Osteoblast (primary cell): ENCODE measurements around the gene EIF4E2. TPM values are rescaled to one million over a fixed set of nuclear protein-coding genes. Genes with fewer than 3 reads are reported as not detected.

Experiments used
- DNase-seq: peaks from one replicate; pipeline ENCODE4 v3.0.0; 2011; ENCODE audit warnings: low spot score, mixed read lengths; ENCODE audit not compliant: insufficient read length; ENCODE audit errors: missing footprints
- H2AFZ ChIP-seq: 2 replicates; pipeline ENCODE4 v1.6.0; 2011; ENCODE audit warnings: mild to moderate bottlenecking, low read length
- H3K27ac ChIP-seq: 2 replicates; pipeline ENCODE4 v1.5.1; 2011; ENCODE audit warnings: mild to moderate bottlenecking, low read depth, low read length, moderate library complexity
- H3K27me3 ChIP-seq: 2 replicates; pipeline ENCODE4 v1.6.0; 2012; ENCODE audit warnings: mild to moderate bottlenecking, control low read depth, inconsistent platforms, low read length, moderate library complexity; ENCODE audit not compliant: insufficient read depth
- H3K36me3 ChIP-seq: 2 replicates; pipeline ENCODE4 v1.5.1; 2011; ENCODE audit warnings: mild to moderate bottlenecking, low read length, control low read depth, moderate library complexity; ENCODE audit not compliant: insufficient read depth
- H3K4me1 ChIP-seq: 2 replicates; pipeline ENCODE4 v1.5.1; 2011; ENCODE audit warnings: mild to moderate bottlenecking, low read length, control low read depth, moderate library complexity; ENCODE audit not compliant: insufficient read depth
- H3K4me2 ChIP-seq: 2 replicates; pipeline ENCODE4 v1.6.0; 2011; ENCODE audit warnings: mild to moderate bottlenecking, low read length; ENCODE audit not compliant: insufficient read depth
- H3K4me3 ChIP-seq: fragments of 200-600 bp; sonication (generic); 3 replicates; pipeline ENCODE4 v1.5.1; 2012; ENCODE audit warnings: mild to moderate bottlenecking, low read length, inconsistent platforms; ENCODE audit not compliant: insufficient read depth
- H3K79me2 ChIP-seq: 2 replicates; pipeline ENCODE4 v1.6.0; 2012; ENCODE audit warnings: mild to moderate bottlenecking, low read length, control low read depth, inconsistent platforms; ENCODE audit not compliant: insufficient read depth
- H3K9me3 ChIP-seq: 2 replicates; pipeline ENCODE4 v1.5.1; 2011; ENCODE audit warnings: low read depth, low read length, control low read depth
- H4K20me1 ChIP-seq: 2 replicates; pipeline ENCODE4 v1.6.0; 2012; ENCODE audit warnings: mild to moderate bottlenecking, low read length, control low read depth; ENCODE audit not compliant: insufficient read depth
- total RNA-seq: library from RNA; depleted of rRNA; stranded (reverse); fragments of >200 nt; gene quantifications from 2 replicates; pipeline ENCODE4 v1.2.3, GENCODE V29; 2012
- TF ChIP-seq, protein P1 (sequence below): IDR thresholded peaks from 2 replicates; pipeline ENCODE4 v1.5.1; 2011; ENCODE audit warnings: mild to moderate bottlenecking, low read depth, low read length, moderate library complexity; ENCODE audit errors: extremely low read depth

The EIF4E2 gene
- total RNA-seq, 1 donor = 70.6 TPM

DNA sequence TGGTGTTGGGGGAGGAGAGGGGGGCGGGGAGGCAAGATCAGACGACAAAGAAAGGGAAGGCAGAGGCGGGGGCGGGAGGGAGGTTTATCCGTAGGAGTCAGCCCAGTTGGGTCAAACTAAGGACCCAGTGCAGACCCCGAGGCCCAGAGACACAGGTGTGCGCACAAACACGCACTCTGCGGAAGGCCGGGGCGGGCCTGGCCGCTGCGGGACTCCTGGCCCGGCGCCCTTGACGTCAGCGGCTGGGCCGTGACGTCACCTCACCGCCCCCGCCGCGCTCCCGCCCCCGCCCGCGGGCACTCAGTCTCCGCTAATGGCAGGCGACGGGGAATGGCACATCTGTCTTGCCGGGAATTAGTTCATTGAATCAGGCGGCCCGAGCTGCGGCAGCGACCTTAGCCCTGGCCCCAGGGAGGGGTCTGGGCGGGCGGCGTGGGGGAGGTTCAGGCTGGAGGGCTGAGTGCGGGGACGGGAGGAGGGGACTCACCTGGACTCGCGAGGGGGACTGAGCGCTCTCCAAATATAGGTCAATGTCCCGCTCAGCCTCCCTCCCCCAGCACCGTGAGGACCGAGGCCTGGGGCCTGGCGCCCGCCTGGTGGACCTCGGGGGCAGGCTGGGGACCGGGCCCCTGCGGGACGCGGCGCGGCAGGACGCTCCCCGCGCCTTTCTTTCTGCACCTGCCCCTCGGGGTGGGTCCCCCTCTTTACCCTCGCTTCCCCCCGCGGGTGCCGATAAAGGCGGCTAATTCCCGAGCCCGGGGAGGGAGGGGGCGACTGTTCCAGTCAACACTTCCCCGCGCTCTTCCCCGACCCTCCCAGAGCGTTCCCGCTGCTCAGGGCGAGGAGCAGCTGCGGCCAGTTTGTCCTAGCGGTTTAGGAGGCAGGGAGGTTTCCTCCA lies 47.3 kb upstream of the EIF4E2 start:
- Histone ChIP-seq H3K4me1 (no peaks in the 10 kb centered on the region), H3K4me3 (peak overlapping the region; percentile 10), H3K27me3 (peaks cover 32% of the 10 kb centered on the region)

DNA sequence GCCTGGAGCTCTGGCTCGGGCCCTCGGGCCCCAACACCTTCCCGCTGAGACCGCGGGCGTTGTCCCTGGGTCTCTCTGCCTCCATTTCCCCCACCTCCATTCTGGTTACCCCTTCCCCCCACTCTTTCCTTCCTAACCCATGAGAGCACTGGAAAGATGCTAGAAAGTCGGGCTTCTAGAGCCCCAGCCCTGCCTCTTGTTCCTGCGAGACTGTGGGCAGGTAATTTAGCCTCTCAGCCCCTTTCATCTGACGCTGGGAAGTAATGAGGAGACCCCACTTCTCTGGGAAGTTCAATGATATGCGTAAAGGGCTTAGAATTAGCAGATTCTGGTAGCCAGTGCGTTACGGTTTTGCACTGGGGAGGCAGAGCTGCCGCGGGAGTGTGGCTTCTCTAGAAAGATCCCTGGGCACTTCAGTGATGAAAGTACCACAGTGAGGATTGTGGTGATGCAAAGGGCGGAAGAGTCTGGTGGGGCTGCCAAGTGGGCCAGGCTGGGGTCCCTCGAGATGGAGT lies 46.6 kb upstream of the EIF4E2 start:
- H3K4me3 ChIP-seq = no peak overlapping the region
- no peaks in the 10 kb centered on the region for H3K79me2 ChIP-seq
- no peaks in the 10 kb centered on the region for H3K36me3 ChIP-seq
- H3K27ac ChIP-seq = no peak overlapping the region
- H3K27me3 ChIP-seq = peaks cover 32% of the 10 kb centered on the region
- H4K20me1 ChIP-seq = no peaks in the 10 kb centered on the region
- H2AFZ ChIP-seq = no peak overlapping the region
- no peak overlapping the region for H3K4me2 ChIP-seq
- H3K4me1 ChIP-seq = no peaks in the 10 kb centered on the region
- no peak for DNase-seq
- TF ChIP-seq, protein P1, sequence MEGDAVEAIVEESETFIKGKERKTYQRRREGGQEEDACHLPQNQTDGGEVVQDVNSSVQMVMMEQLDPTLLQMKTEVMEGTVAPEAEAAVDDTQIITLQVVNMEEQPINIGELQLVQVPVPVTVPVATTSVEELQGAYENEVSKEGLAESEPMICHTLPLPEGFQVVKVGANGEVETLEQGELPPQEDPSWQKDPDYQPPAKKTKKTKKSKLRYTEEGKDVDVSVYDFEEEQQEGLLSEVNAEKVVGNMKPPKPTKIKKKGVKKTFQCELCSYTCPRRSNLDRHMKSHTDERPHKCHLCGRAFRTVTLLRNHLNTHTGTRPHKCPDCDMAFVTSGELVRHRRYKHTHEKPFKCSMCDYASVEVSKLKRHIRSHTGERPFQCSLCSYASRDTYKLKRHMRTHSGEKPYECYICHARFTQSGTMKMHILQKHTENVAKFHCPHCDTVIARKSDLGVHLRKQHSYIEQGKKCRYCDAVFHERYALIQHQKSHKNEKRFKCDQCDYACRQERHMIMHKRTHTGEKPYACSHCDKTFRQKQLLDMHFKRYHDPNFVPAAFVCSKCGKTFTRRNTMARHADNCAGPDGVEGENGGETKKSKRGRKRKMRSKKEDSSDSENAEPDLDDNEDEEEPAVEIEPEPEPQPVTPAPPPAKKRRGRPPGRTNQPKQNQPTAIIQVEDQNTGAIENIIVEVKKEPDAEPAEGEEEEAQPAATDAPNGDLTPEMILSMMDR = no peak
- H3K9me3 ChIP-seq = no peaks in the 10 kb centered on the region

More for the DNA sequence above, 47.3 kb upstream of the EIF4E2 start:
- Histone ChIP-seq H3K36me3 (no peaks in the 10 kb centered on the region), H3K79me2 (no peaks in the 10 kb centered on the region), H3K27ac (no peak overlapping the region), H3K9me3 (no peaks in the 10 kb centered on the region), H4K20me1 (no peaks in the 10 kb centered on the region), H2AFZ (no peak overlapping the region), H3K4me2 (no peak overlapping the region)
- TF ChIP-seq, protein P1 = no peak
- DNase-seq = no peak

DNA sequence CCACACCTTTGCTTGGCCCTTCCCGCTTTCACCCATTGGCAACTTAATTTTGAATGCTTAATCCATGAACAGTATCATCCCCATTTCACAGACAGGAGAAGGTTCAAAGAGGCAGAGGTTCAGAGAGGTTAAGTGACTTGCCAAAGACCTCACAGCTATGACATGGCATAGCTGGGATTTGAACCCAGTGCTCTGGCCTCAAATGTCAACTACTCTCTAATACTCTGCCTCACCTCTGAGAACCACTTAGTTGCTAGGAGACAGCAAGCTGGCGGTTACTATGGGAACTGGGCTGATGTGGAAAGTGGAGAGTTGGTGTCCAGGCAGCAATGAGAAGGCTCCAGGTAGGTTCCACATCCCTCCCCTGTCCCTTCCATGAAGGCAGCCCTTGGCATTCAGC lies 46.1 kb upstream of the EIF4E2 start:
- Histone ChIP-seq H3K27me3 (peaks cover 32% of the 10 kb centered on the region), H3K79me2 (no peaks in the 10 kb centered on the region), H3K4me1 (no peaks in the 10 kb centered on the region), H4K20me1 (no peaks in the 10 kb centered on the region), H3K27ac (no peak overlapping the region), H2AFZ (no peak overlapping the region), H3K36me3 (no peaks in the 10 kb centered on the region), H3K9me3 (no peaks in the 10 kb centered on the region), H3K4me2 (no peak overlapping the region), H3K4me3 (no peak overlapping the region)
- DNase-seq = no peak
- TF ChIP-seq, protein P1 = no peak

DNA sequence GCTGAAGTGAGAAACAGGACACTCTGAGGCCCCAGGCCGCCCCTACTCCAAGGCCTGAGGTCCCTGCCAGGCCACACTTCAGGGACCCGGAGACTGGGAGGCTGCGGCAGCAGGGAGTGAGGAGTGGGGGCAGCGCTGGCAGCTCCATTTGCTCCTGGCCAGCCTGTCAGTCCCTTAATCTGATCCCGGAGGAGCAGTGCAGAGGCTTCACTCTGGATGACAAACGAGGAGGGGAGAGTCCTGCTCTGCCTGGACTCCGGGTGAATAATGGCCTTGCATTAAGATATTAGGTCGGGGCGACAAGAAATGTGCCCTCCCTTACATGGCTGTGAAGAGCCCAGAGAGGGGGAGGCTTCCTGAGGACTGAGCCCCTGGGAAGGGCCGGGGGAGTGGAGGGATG lies 44.6 kb upstream of the EIF4E2 start:
- H3K27ac ChIP-seq = no peak overlapping the region
- no peaks in the 10 kb centered on the region for H3K9me3 ChIP-seq
- no peaks in the 10 kb centered on the region for H3K36me3 ChIP-seq
- no peak overlapping the region for H3K4me3 ChIP-seq
- no peaks in the 10 kb centered on the region for H3K4me1 ChIP-seq
- no peak overlapping the region for H3K4me2 ChIP-seq
- no peak overlapping the region for H2AFZ ChIP-seq
- TF ChIP-seq, protein P1 = no peak
- H3K79me2 ChIP-seq = no peaks in the 10 kb centered on the region
- peaks cover 32% of the 10 kb centered on the region for H3K27me3 ChIP-seq
- no peaks in the 10 kb centered on the region for H4K20me1 ChIP-seq
- DNase-seq = no peak
